GM06990 (cell line): ENCODE results near the gene KRT81.
A peak's percentile ranks its signal among the peaks of the same experiment; 100 is the strongest.
"Not testable (repeated sequence)": the region's sequence is repeated elsewhere in the genome, so short reads cannot be mapped to it uniquely, and the experiment has no call there.

ENCODE experiments used
- DNase-seq: peaks from one replicate; pipeline ENCODE4 v3.0.0-alpha.2; 2011; ENCODE audit not compliant: insufficient read length; ENCODE audit errors: extremely low read depth
- H3K27me3 ChIP-seq: replicated peaks from 2 replicates; pipeline ENCODE4 v1.6.0; 2011; ENCODE audit warnings: low read length; ENCODE audit not compliant: control insufficient read depth, insufficient read depth
- H3K36me3 ChIP-seq: 2 replicates; pipeline ENCODE4 v1.5.1; 2011; ENCODE audit warnings: low read length; ENCODE audit not compliant: control insufficient read depth, insufficient read depth
- H3K4me3 ChIP-seq: replicated peaks from 2 replicates; pipeline ENCODE4 v1.5.1; 2011; ENCODE audit warnings: low read depth, mild to moderate bottlenecking, control low read depth, low read length
- CTCF ChIP-seq: IDR thresholded peaks from 2 replicates; pipeline ENCODE4 v1.5.1; 2011; ENCODE audit warnings: low read length, control low read depth, mild to moderate bottlenecking, inconsistent platforms; ENCODE audit not compliant: insufficient read depth, poor library complexity, severe bottlenecking

The KRT81 gene

GRCh38 chr12:52252175-52252615, 39.1 kb downstream of the KRT81 start:
- not testable (repeated sequence) for H3K27me3 ChIP-seq, H3K4me3 ChIP-seq, H3K36me3 ChIP-seq, DNase-seq
- TF ChIP-seq CTCF: peak; percentile 34

- no peak for TF ChIP-seq CTCF
- Histone ChIP-seq H3K4me3 (no peak overlapping the region), H3K36me3 (no peaks in the 10 kb centered on the region; the same call in 1 of the 2 replicates), H3K27me3 (no peaks in the 10 kb centered on the region)
- DNase-seq: no peak
Measured at GRCh38 chr12:52251367-52252051, 39.8 kb downstream of the KRT81 start.

GRCh38 chr12:52250048-52250990, 41.0 kb downstream of the KRT81 start:
- no peaks in the 10 kb centered on the region for H3K27me3 ChIP-seq
- no peak overlapping the region for H3K4me3 ChIP-seq
- DNase-seq: no peak
- no peak for TF ChIP-seq CTCF
- H3K36me3 ChIP-seq: no peaks in the 10 kb centered on the region; the same call in 1 of the 2 replicates

GRCh38 chr12:52249511-52250047, 41.8 kb downstream of the KRT81 start:
- no peak for DNase-seq
- Histone ChIP-seq H3K27me3 (no peaks in the 10 kb centered on the region), H3K4me3 (no peak overlapping the region), H3K36me3 (no peaks in the 10 kb centered on the region; the same call in 1 of the 2 replicates)
- no peak for TF ChIP-seq CTCF

GRCh38 chr12:52248541-52249461, 42.5 kb downstream of the KRT81 start:
- Histone ChIP-seq H3K4me3 (no peak overlapping the region), H3K27me3 (no peaks in the 10 kb centered on the region), H3K36me3 (no peaks in the 10 kb centered on the region; the same call in 1 of the 2 replicates)
- TF ChIP-seq CTCF: no peak
- DNase-seq: no peak
